GM12892 (cell line): ENCODE measurements around the gene ZNF423.

Experiments used
- POLR2A ChIP-seq: IDR thresholded peaks from 2 replicates; pipeline ENCODE4 v1.6.1; 2011; ENCODE audit warnings: low read depth, low read length, control low read depth
- POLR2AphosphoS5 ChIP-seq: IDR thresholded peaks from 2 replicates; pipeline ENCODE4 v1.6.1; 2011; ENCODE audit warnings: low read depth, low read length, control low read depth

GRCh38 chr16:49505556-49505955 lies 350.4 kb downstream of the ZNF423 start:
- TF ChIP-seq POLR2AphosphoS5 (no peak), POLR2A (no peak)
